ENCODE measurements around the gene FITM2. TPM values are rescaled to one million over a fixed set of nuclear protein-coding genes. Genes with fewer than 3 reads are reported as not detected.

The FITM2 gene
- total RNA-seq, 6 donors from 2014 or later: 8.7 to 15.7 (median 10.9) TPM

DNA sequence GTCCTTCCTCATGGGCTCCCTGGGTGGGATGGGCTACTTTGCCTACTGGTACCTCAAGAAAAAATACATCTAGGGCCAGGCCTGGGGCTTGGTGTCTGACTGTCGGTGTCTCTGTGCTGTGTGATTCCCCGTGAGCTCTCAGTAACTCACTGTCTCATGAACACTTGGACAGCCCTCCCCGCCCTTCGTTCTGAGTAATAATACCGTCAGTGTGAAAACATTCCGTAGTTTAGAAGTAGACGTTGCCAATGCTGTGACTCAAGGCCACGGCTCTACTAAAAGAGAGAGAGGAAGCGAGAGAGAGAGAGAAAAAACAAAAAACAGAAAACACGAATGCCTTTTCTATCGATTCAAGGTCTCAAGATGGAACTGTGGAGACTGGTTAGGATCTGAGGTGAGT, 31.8 kb downstream of the FITM2 start:
- no peak for DNase-seq
- H3K4me1 ChIP-seq: no peaks in the 10 kb centered on the region

DNA sequence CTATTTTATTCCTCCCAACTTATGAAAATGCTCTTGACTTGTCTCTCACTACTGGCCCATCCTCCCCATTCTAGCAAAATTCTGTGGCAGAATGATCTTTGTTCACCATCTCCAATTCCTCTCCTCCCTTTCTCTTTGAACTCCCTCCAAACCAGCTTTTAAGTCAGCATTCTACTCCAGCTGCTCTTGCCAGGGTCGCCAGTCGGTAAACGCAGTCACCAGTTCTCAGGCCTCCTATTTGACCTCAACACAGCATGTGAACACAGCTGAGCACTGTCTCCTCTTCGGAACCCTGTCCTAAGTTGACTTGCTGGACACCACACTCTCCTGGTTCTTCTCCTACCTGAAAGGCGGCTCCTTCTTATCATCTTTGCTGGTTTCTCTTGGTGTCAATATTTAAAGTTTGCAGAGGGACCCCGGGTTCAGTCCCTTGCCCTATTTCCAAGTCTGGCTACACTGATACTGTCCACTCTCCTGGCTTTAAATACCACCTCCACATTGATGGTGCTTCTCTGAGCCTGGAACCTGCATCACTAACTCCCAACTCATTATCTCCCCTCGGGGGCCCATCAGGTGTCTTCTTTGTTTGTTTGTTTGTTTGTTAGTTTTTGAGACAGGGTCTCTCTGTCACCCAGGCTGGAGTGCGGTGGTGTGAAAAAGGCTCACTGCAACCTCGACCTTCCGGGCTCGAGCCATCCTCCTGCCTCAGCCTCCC, 36.5 kb downstream of the FITM2 start:
- WGBS, 2 donors: 82% methylated on average over 11 of the region's 11 CpGs
- DNase-seq (no peak), ATAC-seq (ENCODE audit: low FRiP score in 2 of 2) (no peak)
- H3K36me3 ChIP-seq: peaks cover 0 to 4% (median 0%) of the 10 kb centered on the region in 4 donors
- TF ChIP-seq EP300 (IDR thresholded peaks at IDR 0.05) (no peak), POLR2A (IDR thresholded peaks at IDR 0.05) (no peak), POLR2AphosphoS5 (IDR thresholded peaks at IDR 0.05) (no peak)
- TF ChIP-seq, protein P1, sequence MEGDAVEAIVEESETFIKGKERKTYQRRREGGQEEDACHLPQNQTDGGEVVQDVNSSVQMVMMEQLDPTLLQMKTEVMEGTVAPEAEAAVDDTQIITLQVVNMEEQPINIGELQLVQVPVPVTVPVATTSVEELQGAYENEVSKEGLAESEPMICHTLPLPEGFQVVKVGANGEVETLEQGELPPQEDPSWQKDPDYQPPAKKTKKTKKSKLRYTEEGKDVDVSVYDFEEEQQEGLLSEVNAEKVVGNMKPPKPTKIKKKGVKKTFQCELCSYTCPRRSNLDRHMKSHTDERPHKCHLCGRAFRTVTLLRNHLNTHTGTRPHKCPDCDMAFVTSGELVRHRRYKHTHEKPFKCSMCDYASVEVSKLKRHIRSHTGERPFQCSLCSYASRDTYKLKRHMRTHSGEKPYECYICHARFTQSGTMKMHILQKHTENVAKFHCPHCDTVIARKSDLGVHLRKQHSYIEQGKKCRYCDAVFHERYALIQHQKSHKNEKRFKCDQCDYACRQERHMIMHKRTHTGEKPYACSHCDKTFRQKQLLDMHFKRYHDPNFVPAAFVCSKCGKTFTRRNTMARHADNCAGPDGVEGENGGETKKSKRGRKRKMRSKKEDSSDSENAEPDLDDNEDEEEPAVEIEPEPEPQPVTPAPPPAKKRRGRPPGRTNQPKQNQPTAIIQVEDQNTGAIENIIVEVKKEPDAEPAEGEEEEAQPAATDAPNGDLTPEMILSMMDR (IDR thresholded peaks at IDR 0.05): no peak
- H3K4me1 ChIP-seq: no peaks in the 10 kb centered on the region
- H3K27me3 ChIP-seq: no peaks in the 10 kb centered on the region
- no peaks in the 10 kb centered on the region for H3K9me3 ChIP-seq
- no peak overlapping the region for H3K27ac ChIP-seq
- no peak overlapping the region for H3K4me3 ChIP-seq

More for the DNA sequence above, 31.8 kb downstream of the FITM2 start:
- no peaks in the 10 kb centered on the region for H3K36me3 ChIP-seq
- H3K27me3 ChIP-seq: no peaks in the 10 kb centered on the region
- H3K27ac ChIP-seq: no peak overlapping the region
- ATAC-seq (ENCODE audit: low FRiP score in 2 of 2): peak in 1 of 2 donors; percentile 89
- H3K9me3 ChIP-seq: no peaks in the 10 kb centered on the region
- H3K4me3 ChIP-seq: no peak overlapping the region
- TF ChIP-seq POLR2AphosphoS5 (IDR thresholded peaks at IDR 0.05): no peak
- 92 to 95% methylated on average over 11 of the region's 11 CpGs for WGBS, 2 donors

DNA sequence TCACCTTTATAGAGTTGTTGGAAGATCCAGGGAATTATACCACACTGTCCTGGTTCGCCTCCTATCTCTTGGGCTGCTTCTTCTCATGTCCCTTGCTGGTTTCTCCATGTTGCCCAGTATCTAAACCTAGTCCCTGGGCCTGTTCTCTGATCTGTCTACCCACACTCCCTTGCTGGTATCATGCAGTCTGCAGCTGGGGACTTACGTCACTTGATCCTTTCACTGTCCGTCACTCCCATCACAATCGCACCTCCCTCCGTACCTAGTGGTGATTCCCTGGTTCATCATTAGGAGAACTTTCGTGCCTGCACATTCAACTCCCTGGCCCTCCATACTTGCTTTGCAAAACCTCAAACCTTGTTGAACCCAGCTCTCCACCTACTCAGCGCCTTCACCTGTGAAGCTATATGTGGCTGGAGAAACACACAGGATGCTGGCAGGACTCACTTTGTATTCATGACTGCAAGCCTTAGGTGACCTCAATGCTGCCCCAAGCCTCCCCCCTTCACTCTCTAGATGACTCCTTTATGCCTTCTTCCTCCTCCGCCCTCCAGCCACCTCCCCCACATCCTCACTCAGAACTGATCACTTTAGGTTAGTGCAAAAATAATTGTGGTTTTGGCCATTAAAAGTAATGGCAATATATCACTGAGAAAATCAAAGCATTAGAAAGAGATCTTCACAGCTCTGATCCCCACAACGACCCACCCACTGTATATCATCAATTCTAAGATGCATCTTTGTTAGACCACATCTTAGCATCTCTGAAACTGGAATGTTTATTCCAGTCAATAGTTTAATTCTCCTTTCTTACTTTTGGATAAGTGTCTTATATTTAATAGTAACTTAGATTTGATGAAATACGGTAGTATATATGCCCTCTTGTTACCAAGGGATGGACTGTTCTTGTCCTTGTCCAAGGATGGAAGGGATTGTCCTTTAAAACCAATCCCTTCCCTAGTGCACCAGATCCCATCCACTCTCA, 37.5 kb downstream of the FITM2 start:
- Histone ChIP-seq H3K36me3 (peaks cover 0 to 4% (median 0%) of the 10 kb centered on the region in 4 donors), H3K4me3 (no peak overlapping the region), H3K27ac (no peak overlapping the region), H3K9me3 (no peaks in the 10 kb centered on the region), H3K27me3 (no peaks in the 10 kb centered on the region), H3K4me1 (no peaks in the 10 kb centered on the region)
- WGBS, 2 donors: 90% methylated on average over 10 of the region's 10 CpGs
- no peak for DNase-seq
- TF ChIP-seq POLR2A (IDR thresholded peaks at IDR 0.05) (no peak), POLR2AphosphoS5 (IDR thresholded peaks at IDR 0.05) (no peak), EP300 (IDR thresholded peaks at IDR 0.05) (no peak)
- no peak for ATAC-seq (ENCODE audit: low FRiP score in 2 of 2)

DNA sequence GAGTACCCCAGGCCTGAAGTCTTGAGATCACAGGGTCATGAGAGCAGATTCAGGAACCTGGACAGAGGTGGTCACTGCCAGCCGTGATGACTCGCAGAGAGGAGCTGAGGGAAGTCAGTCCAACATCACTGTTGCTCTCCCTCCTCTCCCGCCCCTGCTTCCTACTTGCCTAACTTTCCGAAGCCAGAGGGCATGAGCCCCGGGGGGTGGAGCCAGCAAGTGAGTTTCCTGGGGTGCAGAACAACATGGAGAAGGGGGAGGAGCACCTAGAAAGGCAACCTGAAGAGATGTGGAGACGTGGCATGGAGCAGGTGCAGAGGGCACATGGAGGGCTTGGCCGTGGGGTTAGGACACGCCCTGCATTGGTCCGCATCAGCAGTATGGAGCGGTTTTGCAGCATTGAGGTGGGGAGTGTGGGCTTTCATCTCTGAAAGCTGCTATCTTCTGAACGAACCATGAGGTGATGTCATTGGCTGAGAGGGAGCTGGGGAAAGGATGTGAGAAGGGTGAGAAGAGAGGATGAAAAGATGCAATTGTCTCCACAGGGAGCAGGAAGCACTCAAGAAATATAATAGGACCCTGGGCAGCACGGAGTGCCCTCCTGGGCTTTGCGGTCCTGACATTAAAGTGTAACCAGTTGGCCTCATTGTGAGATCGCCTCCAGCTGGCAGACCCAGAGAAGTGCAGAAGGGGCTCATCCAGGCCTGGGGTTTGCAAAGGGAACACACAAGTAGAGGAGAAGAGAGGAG, 38.9 kb downstream of the FITM2 start:
- Histone ChIP-seq H3K4me1 (no peaks in the 10 kb centered on the region), H3K4me3 (no peak overlapping the region), H3K36me3 (peaks cover 0 to 4% (median 0%) of the 10 kb centered on the region in 4 donors), H3K27me3 (no peaks in the 10 kb centered on the region), H3K27ac (no peak overlapping the region), H3K9me3 (no peaks in the 10 kb centered on the region)
- DNase-seq (no peak), ATAC-seq (ENCODE audit: low FRiP score in 2 of 2) (no peak)
- no peak for TF ChIP-seq POLR2A (IDR thresholded peaks at IDR 0.05)
- no peak for TF ChIP-seq EP300 (IDR thresholded peaks at IDR 0.05)
- TF ChIP-seq, protein P1 (IDR thresholded peaks at IDR 0.05): no peak
- no peak for TF ChIP-seq POLR2AphosphoS5 (IDR thresholded peaks at IDR 0.05)
- 75 to 78% methylated on average over 14 of the region's 14 CpGs for WGBS, 2 donors

DNA sequence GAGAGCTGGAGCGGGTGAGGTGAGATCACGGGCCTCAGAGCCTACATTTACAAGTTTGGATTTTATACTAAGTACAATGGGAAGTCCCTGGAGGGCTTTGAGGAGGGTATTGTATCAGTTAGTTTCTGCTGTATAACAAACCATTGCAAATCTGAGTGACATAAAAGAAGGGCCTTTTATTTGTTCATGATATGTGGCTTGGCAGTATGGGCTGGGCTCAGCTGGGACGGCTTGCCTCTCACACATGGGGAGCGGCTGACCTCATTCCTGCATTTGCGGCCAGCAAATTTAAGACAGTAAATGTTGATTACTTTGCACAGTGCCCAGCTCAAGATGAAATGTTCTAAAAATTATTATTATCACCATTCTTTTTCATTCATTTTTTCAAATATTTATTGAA, 42.2 kb downstream of the FITM2 start:
- Histone ChIP-seq H3K9me3 (no peaks in the 10 kb centered on the region), H3K27ac (no peak overlapping the region), H3K27me3 (no peaks in the 10 kb centered on the region), H3K36me3 (peaks cover 0 to 4% (median 0%) of the 10 kb centered on the region in 4 donors), H3K4me3 (no peak overlapping the region), H3K4me1 (no peaks in the 10 kb centered on the region)
- WGBS, 2 donors: 85 to 91% methylated on average over 5 of the region's 5 CpGs
- TF ChIP-seq POLR2A (IDR thresholded peaks at IDR 0.05) (no peak), POLR2AphosphoS5 (IDR thresholded peaks at IDR 0.05) (no peak), EP300 (IDR thresholded peaks at IDR 0.05) (no peak)
- TF ChIP-seq, protein P1 (IDR thresholded peaks at IDR 0.05): no peak
- DNase-seq (no peak), ATAC-seq (ENCODE audit: low FRiP score in 2 of 2) (no peak)

All from upper lobe of left lung (tissue), 6 donors.